ENCODE data around the gene BUD13. TPM values are rescaled to one million over a fixed set of nuclear protein-coding genes. Genes with fewer than 3 reads are reported as not detected.

BUD13 gene
- total and polyA plus RNA-seq, 2 of the 13 experiments (the other 11 are each of a cell fraction or from before 2014, with no cell fraction given): 13.3 to 25.9 TPM

DNA sequence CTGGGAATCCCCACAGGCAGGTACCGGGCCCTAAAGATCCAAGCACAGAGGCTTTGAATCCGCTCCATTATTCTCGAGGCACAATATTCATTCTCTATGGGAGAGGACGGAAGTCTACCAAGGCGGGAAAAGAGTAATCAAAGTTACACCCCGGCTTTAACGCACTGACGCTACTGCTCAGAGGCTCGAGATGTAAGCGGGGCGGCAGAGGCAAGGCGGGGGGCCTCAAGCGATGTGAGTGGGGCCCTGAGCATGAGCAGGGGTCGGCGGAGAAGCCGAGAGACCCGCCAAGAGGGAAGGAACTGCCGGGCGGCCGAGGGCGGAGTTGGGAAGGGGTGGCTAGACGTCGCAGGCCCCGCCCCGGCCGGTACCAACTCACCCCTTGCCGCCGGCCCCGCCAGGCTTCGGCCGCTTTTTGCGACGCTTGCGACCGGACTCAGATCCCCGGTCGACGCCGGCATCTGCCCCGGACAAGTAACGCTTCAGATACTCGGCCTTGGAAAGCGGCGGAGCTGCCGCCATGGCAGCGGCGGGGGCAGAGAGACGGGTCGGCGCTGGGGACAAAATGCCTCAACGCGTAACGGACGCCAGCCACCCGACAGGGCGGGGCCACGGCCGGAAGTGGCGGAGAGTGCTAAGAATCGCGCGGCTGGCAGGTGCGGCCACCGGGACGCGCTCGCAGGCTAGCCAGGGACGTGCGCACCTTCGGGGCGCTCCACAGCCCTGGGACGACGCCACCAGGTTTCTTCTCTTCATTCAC, at the start of gene BUD13 (continued):
- TF ChIP-seq ZNF17 (CRISPR knock-in tag; IDR thresholded peaks at IDR 0.05) (no peak), ZNF12 (CRISPR knock-in tag; IDR thresholded peaks at IDR 0.05) (0 out of 2 replicates have a peak, but pooled peaks have one; percentile 7), GRHL1 (CRISPR knock-in tag; conservative IDR thresholded peaks at IDR 0.05) (no peak), MLX (CRISPR knock-in tag; IDR thresholded peaks at IDR 0.05) (no peak), NR3C1 (CRISPR knock-in tag; IDR thresholded peaks at IDR 0.05) (no peak), JUND (CRISPR knock-in tag; IDR thresholded peaks at IDR 0.05) (0 out of 2 replicates have a peak, but pooled peaks have one; percentile 8), SRSF4 (IDR thresholded peaks at IDR 0.05; ENCODE audit: low read depth, low read length, poor library complexity, severe bottlenecking) (peak; percentile 52), ZNF605 (CRISPR knock-in tag; IDR thresholded peaks at IDR 0.05) (peak; percentile 79), BCLAF1 (IDR thresholded peaks at IDR 0.05) (no peak), ARNTL (CRISPR knock-in tag; IDR thresholded peaks at IDR 0.05) (peak; percentile 70), RARG (CRISPR knock-in tag; IDR thresholded peaks at IDR 0.05; ENCODE audit: low read depth) (no peak), ZNF207 (IDR thresholded peaks at IDR 0.05; ENCODE audit: borderline replicate concordance) (no peak), ZBTB7A (CRISPR knock-in tag; IDR thresholded peaks at IDR 0.05) (peak; percentile 38; the same call in 1 of the 2 replicates), RNF2 (conservative IDR thresholded peaks at IDR 0.05; ENCODE audit: low read depth) (0 out of 2 replicates have a peak, but pooled peaks have one; percentile 33), AKNA (CRISPR knock-in tag; IDR thresholded peaks at IDR 0.05; ENCODE audit: borderline replicate concordance) (0 out of 2 replicates have a peak, but pooled peaks have one; percentile 42), NCOA2 (CRISPR knock-in tag; IDR thresholded peaks at IDR 0.05) (peak; percentile 59)
- TF ChIP-seq, protein P1, sequence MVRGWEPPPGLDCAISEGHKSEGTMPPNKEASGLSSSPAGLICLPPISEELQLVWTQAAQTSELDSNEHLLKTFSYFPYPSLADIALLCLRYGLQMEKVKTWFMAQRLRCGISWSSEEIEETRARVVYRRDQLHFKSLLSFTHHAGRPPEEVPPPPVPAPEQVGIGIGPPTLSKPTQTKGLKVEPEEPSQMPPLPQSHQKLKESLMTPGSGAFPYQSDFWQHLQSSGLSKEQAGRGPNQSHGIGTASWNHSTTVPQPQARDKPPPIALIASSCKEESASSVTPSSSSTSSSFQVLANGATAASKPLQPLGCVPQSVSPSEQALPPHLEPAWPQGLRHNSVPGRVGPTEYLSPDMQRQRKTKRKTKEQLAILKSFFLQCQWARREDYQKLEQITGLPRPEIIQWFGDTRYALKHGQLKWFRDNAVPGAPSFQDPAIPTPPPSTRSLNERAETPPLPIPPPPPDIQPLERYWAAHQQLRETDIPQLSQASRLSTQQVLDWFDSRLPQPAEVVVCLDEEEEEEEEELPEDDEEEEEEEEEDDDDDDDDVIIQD (CRISPR knock-in tag; IDR thresholded peaks at IDR 0.05; ENCODE audit: low read depth): peak; percentile 36; the same call in 1 of the 2 replicates

Measured in HepG2 (cell line).